Skeletal muscle cell (primary cell): ENCODE results near the gene TSTD1.
"Not testable (repeated sequence)": the region's sequence is repeated elsewhere in the genome, so short reads cannot be mapped to it uniquely, and the experiment has no call there.

Source experiments
- DNase-seq: peaks from one replicate; pipeline ENCODE4 v3.0.0-alpha.2; 2010; ENCODE audit warnings: low read depth
- H3K4me3 ChIP-seq: 2 replicates; pipeline ENCODE4 v1.5.1; 2011; ENCODE audit warnings: low read depth, mild to moderate bottlenecking, control low read depth, low read length, moderate library complexity

The TSTD1 gene

GRCh38 chr1:161016683-161017082 is 22.1 kb downstream of the TSTD1 start:
- not testable (repeated sequence) for H3K4me3 ChIP-seq, DNase-seq

GRCh38 chr1:161013488-161014230 is 25.1 kb downstream of the TSTD1 start:
- H3K4me3 ChIP-seq = no peak overlapping the region
- peak; percentile 45 for DNase-seq

DNA sequence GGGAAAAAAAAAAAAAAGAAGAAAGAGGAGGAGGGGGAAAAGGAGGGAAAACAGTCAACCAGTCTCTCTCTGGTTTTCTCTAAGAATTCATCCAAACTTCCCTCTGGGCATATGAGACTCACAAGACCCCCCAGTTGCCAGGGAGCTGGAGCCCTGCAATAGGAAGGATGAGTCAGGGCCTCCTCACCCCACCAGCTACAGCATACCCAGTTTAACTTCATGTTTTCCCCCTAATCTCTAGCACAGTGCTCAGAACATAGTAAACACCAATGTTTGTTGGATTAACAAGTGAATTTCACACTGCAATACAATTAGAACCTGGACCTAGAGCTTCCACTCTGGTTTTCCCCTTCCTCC is 25.7 kb downstream of the TSTD1 start:
- H3K4me3 ChIP-seq = no peak overlapping the region
- DNase-seq = no peak

DNA sequence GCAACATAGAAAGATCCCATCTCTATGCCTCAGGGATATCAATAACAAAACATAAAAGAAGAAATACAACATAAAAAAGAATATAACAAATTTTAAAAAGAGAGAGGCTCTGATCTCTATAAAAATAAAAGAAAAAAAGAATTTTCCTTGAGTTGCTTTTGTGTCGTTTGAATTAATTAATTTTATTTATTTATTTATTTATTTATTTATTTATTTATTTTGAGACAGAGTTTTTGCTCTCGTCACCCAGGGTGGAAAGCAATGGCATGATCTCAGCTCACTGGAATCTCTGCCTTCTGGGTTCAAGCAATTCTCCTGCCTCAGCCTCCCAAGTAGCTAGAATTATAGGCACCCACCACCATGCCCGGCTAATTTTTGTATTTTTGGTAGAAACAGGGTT is 26.3 kb downstream of the TSTD1 start:
- H3K4me3 ChIP-seq = no peak overlapping the region
- DNase-seq = no peak

DNA sequence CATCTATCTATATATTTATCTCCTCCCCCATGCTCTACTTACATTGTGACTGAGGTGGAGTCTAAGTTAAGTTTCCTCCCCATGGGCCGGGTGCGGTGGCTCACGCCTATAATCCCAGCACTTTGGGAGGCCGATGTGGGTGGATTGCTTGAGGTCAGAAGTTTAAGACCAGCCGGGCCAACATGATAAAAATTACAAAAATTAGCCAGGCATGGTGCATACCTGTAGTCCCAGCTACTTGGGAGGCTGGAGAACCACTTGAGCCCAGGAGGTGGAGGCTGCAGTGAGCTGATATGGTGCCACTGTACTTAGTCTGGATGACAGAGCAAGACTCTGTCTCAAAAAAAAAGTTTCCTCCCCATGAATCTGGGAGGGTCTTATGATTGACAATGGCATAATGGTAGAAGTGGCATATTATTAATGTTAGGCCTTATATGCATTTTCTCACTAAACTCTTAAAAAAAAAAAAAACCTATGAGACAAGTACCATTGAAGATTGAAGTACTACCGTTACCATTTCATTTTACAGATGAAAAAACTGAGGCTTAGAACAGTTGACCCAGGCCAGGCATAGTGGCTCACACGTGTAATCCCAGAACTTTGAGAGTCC is 29.1 kb downstream of the TSTD1 start:
- no peak overlapping the region for H3K4me3 ChIP-seq
- no peak for DNase-seq

DNA sequence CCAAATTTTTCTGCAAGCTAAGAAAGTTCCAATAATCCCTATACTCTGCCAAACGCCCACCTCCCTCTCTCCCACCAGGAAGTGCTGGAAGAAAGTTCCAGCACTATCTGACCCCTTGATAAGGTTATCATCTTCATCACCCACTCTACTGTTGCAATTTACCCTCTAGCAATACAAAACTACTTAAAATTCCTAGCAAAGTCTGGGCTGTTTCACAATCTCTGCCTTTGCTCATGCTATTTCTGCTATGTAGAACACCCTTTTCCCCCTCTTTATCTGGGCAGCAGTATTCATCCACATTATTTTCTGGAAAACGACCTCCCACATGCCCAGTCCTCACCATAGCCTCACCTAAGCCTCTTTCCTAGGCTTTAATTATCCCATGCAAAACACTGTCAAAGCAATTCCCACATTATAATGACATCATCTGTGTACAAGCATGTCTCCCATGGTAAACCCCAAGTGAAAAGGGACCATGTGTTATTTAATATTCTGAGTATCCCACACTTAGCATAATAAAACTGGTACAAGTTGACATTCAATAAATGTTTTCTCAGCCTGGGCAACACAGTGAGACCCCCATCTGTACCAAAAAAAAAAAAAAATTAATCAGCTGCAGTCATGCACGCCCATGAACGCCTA is 29.8 kb downstream of the TSTD1 start:
- DNase-seq = no peak
- no peak overlapping the region for H3K4me3 ChIP-seq

DNA sequence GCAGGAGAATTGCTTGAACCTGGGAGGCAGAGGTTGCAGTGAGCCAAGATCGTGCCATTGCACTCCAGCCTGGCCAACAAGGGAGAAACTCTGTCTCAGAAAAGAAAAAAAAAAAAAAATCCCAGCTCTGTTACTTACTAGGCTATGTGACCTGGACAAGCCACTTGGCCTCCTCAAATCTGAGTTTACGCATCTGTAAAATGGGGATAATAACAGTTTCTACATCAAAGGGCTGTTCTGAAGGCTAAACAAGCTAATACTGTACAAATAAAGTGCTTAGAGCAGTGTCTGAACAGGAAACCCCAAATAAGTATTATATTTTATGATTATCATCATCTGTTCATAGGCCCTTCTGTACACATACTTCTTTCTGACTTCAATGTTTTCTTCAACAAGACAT is 31.4 kb downstream of the TSTD1 start:
- DNase-seq = no peak
- H3K4me3 ChIP-seq = no peak overlapping the region

DNA sequence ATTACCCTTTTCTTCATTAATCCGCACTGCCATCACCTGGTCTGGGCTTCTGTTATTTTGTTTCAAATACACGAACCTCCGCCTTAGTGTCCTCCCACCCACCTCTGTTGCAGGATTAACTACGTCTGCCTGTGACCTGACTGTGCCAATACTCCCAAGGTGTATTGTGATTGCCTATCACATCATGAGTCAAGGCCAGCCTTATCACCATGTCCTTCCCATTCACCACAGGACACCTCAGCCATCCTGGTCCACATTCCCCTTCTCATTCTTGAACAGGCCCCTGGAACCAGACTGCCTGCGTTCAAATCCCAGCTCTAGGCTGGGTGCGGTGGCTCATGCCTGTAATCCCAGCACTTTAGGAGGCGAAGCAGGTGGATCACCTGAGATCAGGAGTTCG is 32.2 kb downstream of the TSTD1 start:
- no peak for DNase-seq
- H3K4me3 ChIP-seq = no peak overlapping the region

DNA sequence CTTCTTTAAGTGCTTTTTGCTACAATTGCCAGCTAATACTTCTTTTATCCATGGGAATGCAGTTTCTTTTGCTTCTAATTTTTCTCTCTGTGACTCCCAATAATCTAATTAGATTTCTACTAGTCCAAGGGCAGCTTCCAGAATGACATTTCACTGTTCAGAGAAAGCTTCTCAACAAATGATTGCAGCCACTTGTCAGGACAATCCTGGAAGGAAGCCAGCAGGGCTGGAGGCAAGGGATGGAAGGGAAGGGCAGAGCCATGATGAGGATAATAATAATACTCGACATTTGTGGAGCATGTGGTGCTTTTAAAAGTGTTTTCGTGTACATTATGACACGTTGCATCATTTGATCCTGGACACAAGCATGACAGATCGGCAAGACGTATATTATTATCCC is 37.2 kb downstream of the TSTD1 start:
- H3K4me3 ChIP-seq = no peak overlapping the region
- DNase-seq = no peak

DNA sequence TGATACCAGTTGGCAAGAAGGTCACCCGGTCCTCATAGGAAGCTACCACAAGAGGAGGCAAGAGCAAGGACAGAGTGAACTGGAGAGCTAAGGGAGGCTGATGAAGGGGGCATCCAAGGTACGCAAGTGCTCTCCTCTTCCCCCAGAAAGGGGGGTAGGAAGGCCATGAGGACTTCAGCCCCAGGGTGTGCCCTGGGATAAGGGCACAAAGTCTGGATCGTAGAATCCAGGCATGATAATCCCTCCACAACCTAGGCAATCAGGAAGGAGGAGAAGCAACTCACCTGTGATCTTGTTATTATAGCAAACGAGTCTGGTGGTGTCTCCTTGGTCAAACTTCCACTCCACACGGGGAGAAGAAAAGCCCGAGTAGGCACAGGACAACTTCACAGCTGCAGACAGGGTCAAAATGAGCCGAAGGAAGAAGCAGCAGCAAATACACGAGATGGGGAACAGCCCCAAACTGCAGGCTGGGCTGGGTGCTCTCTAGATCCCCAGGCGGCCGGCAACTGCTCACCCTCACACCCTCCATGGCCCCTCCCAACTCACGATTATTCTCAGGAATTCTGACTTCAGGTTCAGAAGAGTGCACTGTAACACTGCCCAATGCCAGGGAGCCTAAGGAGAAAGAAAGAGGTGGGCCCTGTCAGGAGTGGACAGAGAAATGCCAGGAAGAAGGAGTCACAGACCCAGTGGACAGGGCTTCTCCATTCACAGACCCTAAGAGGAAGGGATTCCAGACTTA is 37.9 kb downstream of the TSTD1 start:
- DNase-seq = no peak
- H3K4me3 ChIP-seq = no peak overlapping the region

DNA sequence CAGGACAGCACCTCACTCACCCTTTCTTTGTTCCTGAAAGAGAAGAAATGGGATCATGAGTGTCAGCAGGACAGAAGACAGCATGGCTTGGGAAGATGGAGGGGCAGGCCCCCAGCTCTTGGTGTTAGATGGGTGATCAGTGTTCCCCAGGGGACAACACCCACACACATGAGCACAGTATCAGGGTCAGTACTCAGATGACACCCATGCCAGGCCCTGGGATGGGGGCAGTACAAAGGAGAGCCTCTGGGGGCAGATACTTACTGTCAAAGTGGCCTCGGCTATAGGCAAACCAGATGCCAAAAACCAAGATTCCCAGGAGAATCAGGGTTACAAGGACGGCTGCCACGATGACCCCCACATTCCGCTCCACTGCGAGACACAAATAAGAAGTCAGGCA is 39.4 kb downstream of the TSTD1 start:
- no peak for DNase-seq
- H3K4me3 ChIP-seq = no peak overlapping the region

GRCh38 chr1:160997323-160998038 is 41.3 kb downstream of the TSTD1 start:
- DNase-seq = no peak
- no peak overlapping the region for H3K4me3 ChIP-seq

DNA sequence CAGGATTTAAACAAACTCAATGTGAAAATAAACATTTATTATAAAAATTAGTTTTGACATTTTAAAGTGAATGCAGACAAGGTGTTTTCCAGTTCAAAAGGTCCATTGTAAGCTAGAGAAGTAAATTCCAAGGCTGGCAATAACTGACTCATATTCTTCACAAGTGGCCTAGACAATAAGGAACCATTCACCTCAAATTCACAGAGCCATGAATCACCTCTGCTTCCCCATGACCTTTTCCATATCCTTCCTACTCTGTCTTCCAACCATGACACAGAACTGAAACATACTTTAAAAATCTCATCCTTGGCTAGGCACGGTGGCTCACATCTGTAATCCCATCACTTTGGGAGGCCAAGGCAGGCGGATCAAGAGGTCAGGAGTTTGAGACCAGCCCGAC is 42.6 kb downstream of the TSTD1 start:
- H3K4me3 ChIP-seq = no peak overlapping the region
- DNase-seq = no peak

DNA sequence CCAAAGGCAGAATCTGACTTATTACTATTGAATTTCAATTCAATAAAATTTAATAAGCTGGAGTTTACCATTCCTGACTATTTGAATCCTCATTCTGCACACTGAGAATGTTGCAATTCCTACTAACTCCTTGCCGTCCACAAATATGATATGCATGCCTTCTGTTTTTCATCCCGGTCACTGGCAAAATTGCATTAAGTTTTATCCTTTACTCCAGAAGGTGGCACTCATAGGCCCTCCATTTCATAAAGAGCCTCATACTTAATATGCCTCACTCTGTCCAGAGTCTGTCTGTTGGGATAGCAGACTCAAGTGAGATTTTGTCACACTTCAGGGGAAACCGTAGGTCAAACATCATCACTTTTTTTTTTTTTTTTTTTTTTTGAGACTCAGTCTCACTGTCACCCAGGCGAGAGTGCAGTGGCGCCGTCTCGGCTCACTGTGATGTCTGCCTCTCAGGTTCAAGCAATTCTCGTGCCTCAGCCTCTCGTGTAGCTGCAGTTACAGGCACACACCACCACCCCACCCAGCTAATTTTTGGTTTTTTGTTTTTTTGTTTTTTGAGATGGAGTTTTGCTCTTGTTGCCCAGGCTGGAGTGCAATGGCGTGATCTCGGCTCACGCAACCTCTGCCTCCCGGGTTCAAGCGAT is 45.1 kb downstream of the TSTD1 start:
- no peak overlapping the region for H3K4me3 ChIP-seq
- peak; percentile 29 for DNase-seq

DNA sequence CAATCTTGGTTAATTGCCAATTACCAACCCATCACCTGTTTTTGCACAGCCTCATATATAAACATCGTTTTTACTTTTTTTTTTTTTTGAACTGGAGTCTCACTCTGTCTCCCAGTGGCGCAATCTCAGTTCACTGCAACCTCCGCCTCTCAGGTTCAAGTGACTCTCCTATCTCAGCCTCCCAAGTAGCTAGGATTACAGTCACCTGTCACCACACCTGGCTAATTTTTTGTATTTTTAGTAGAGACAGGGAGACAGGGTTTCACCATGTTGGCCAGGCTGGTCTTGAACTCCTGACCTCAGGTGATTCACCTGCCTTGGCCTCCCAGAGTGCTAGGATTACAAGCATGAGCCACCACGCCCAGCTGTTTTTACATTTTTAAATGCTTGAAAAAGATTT is 46.7 kb downstream of the TSTD1 start:
- not testable (repeated sequence) for H3K4me3 ChIP-seq, DNase-seq
